GM12878 (cell line): ENCODE results near the gene THAP4.

Experiments used
- CTCF ChIP-seq, 3 experiments: IDR thresholded peaks in 2 of 3; conservative IDR thresholded peaks in 1 of 3; 2 replicates each; pipeline ENCODE4 v1.5.1; 2011; ENCODE audit warnings: low read depth in 3 of 3, low read length in 3 of 3, mild to moderate bottlenecking in 3 of 3, control low read depth in 2 of 3, moderate library complexity in 2 of 3, inconsistent platforms in 1 of 3, mixed read lengths in 1 of 3; ENCODE audit not compliant: control insufficient read depth in 2 of 3, insufficient read depth in 1 of 3; ENCODE audit errors: extremely low read depth in 1 of 3
- REST ChIP-seq: IDR thresholded peaks from 2 replicates; pipeline ENCODE4 v1.6.1; 2012; ENCODE audit warnings: mild to moderate bottlenecking, low read depth, low read length

- TF ChIP-seq CTCF (IDR thresholded peaks at IDR 0.05 in 2 of 3, conservative IDR thresholded peaks at IDR 0.05 in 1 of 3; ENCODE audit: control insufficient read depth in 2 of 3, extremely low read depth in 1 of 3, insufficient read depth in 1 of 3, low read depth in 3 of 3, low read length in 3 of 3) = no peak
- no peak for TF ChIP-seq REST
These were observed 34.7 kb upstream of the THAP4 start for GRCh38 chr2:241671457-241672240.
